Panc1 (cell line): ENCODE data around the gene INPP5A. TPM values are rescaled to one million over a fixed set of nuclear protein-coding genes. Genes with fewer than 3 reads are reported as not detected.

Source experiments
- ATAC-seq: fragments of 200-7000 bp; cut with Tn5 transposase; 2 replicates; pipeline ENCODE4 v1.9.1; 2020; ENCODE audit warnings: mild to moderate bottlenecking, moderate library complexity
- BruUV-seq: library from RNA; stranded (reverse); fragments of 400-500 nt; replicated peaks from 2 replicates; lab custom pipeline; 2021; lab: Mats Ljungman, UMichigan
- CTCF ChIA-PET: fragments of 300-600 bp; sonication (Branson Sonifier 250); formaldehyde crosslinking; loops from one replicate; lab custom pipeline; 2022; ENCODE audit warnings: antibody characterized with exemption; lab: Charles Lee
- POLR2A ChIA-PET: fragments of 300-600 bp; sonication (Branson Sonifier 250); formaldehyde crosslinking; loops from one replicate; lab custom pipeline; 2022; ENCODE audit warnings: antibody characterized with exemption; lab: Charles Lee
- DNase-seq: peaks from one replicate; pipeline ENCODE4 v3.0.0-alpha.2; 2010; ENCODE audit warnings: low read depth, low spot score
- H3K27ac ChIP-seq: 2 replicates; pipeline ENCODE4 v1.5.1; 2011; ENCODE audit warnings: mild to moderate bottlenecking, low read length, inconsistent platforms
- H3K27me3 ChIP-seq: fragments of 200-500 bp; sonication (Bioruptor generic); 2 replicates; pipeline ENCODE4 v1.6.0; 2014; ENCODE audit warnings: low read length, inconsistent platforms; ENCODE audit not compliant: control insufficient read depth, insufficient read depth
- H3K36me3 ChIP-seq: fragments of 200-500 bp; sonication (Bioruptor generic); 2 replicates; pipeline ENCODE4 v1.5.1; 2014; ENCODE audit warnings: inconsistent platforms, mild to moderate bottlenecking, low read length, moderate library complexity; ENCODE audit not compliant: control insufficient read depth, insufficient read depth
- H3K4me1 ChIP-seq: 2 replicates; pipeline ENCODE4 v1.5.1; 2011; ENCODE audit warnings: inconsistent platforms, mild to moderate bottlenecking, low read length, moderate library complexity; ENCODE audit not compliant: control insufficient read depth, insufficient read depth
- H3K4me3 ChIP-seq, 2 experiments: 2 replicates each; pipeline ENCODE4 v1.5.1; 2011 to 2012; ENCODE audit warnings: low read depth in 2 of 2, low read length in 2 of 2, mild to moderate bottlenecking in 2 of 2, inconsistent platforms in 1 of 2, moderate library complexity in 1 of 2
- H3K9me3 ChIP-seq: fragments of 200-500 bp; sonication (Bioruptor generic); 2 replicates; pipeline ENCODE4 v1.5.1; 2014; ENCODE audit warnings: low read depth, mild to moderate bottlenecking, inconsistent platforms, low read length, moderate library complexity; ENCODE audit not compliant: control insufficient read depth, insufficient read depth
- POLR2AphosphoS5 ChIP-seq: IDR thresholded peaks from 2 replicates; pipeline ENCODE4 v1.6.1; 2012; ENCODE audit warnings: mild to moderate bottlenecking, low read depth, low read length, moderate library complexity
- SIN3A ChIP-seq: IDR thresholded peaks from 2 replicates; pipeline ENCODE4 v1.6.1; 2012; ENCODE audit warnings: low read depth, mild to moderate bottlenecking, low read length, moderate library complexity, borderline replicate concordance; ENCODE audit not compliant: insufficient read depth
- TCF7L2 ChIP-seq: IDR thresholded peaks from 2 replicates; pipeline ENCODE4 v1.6.1; 2011; ENCODE audit warnings: mild to moderate bottlenecking, low read depth, low read length, inconsistent platforms
- in situ Hi-C: cut with HindIII; loops from 2 replicates; pipeline ENCODE4 v1.10.0; 2016; ENCODE audit warnings: low sequenced_read_pairs, low pct_unique_long_range_greater_than_20kb
- intact Hi-C: fragments of 100-400 bp; cut with micrococcal nuclease; formaldehyde crosslinking; loops from one replicate; pipeline ENCODE4 v1.10.0; 2022; ENCODE audit not compliant: unreplicated experiment
- total RNA-seq: library from RNA; stranded (reverse); gene quantifications from one replicate; pipeline ENCODE4 v1.2.1, GENCODE V29; 2021; ENCODE audit not compliant: unreplicated experiment
- TF ChIP-seq, protein P1 (sequence below), 2 experiments: IDR thresholded peaks; 2 replicates each; pipeline ENCODE4 v1.6.1; 2011 to 2012; ENCODE audit warnings: low read depth in 2 of 2, control low read depth in 1 of 2, low read length in 1 of 2, mild to moderate bottlenecking in 1 of 2, moderate library complexity in 1 of 2; ENCODE audit not compliant: insufficient read depth in 1 of 2
- TF ChIP-seq, protein P2 (sequence below): fragments of 450-650 bp; IDR thresholded peaks from 2 replicates; pipeline ENCODE4 v1.5.1; 2017; ENCODE audit warnings: mild to moderate bottlenecking

The INPP5A gene
- total RNA-seq, 1 experiment from 2014 or later: 60.0 TPM

DNA sequence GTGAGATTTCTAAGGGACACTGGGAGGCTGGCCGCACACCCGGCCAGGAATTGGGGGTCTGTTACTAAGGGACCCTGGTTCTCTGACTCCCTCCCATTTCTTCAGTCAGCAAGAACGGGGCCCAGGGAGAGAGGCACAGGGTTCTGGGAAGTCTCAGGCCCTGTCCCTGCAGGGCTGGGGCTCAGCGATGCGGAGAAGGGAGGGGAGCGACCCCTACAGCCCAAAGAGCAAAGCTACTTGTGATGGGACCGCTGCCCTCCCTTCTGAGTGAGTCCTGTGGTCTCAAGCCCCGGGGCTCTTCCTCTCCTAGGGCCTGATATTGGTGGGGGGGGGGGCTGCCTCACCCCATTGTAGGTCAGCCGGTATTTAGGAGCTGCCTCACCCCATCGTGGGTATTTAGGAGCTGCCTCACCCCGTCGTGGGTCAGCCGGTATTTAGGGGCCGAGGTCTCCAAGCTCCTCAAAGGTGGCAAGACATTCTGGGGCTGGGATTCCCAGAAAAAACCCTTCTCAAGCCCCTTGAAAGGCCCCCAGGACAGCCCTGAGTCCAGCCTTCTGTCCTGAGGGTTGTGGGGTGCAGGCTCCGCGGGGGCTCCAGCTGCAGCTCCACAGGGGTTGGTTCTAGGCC, 265.2 kb downstream of the INPP5A start:
- Histone ChIP-seq H3K36me3 (no peaks in the 10 kb centered on the region), H3K4me1 (no peaks in the 10 kb centered on the region), H3K9me3 (no peaks in the 10 kb centered on the region), H3K4me3 (no peak overlapping the region), H3K27me3 (no peaks in the 10 kb centered on the region), H3K27ac (no peak overlapping the region)
- ChIA-PET POLR2A (interaction anchor here (0.6 kb wide), 1 partner anchor 9 kb away, joined by 3 read pairs; no protein-coding TSS in a partner anchor), CTCF (interaction anchor here (0.6 kb wide), 1 partner anchor 9 kb away, joined by 4 read pairs; no protein-coding TSS in a partner anchor)
- intact Hi-C loops: no loop called here
- TF ChIP-seq, protein P1, sequence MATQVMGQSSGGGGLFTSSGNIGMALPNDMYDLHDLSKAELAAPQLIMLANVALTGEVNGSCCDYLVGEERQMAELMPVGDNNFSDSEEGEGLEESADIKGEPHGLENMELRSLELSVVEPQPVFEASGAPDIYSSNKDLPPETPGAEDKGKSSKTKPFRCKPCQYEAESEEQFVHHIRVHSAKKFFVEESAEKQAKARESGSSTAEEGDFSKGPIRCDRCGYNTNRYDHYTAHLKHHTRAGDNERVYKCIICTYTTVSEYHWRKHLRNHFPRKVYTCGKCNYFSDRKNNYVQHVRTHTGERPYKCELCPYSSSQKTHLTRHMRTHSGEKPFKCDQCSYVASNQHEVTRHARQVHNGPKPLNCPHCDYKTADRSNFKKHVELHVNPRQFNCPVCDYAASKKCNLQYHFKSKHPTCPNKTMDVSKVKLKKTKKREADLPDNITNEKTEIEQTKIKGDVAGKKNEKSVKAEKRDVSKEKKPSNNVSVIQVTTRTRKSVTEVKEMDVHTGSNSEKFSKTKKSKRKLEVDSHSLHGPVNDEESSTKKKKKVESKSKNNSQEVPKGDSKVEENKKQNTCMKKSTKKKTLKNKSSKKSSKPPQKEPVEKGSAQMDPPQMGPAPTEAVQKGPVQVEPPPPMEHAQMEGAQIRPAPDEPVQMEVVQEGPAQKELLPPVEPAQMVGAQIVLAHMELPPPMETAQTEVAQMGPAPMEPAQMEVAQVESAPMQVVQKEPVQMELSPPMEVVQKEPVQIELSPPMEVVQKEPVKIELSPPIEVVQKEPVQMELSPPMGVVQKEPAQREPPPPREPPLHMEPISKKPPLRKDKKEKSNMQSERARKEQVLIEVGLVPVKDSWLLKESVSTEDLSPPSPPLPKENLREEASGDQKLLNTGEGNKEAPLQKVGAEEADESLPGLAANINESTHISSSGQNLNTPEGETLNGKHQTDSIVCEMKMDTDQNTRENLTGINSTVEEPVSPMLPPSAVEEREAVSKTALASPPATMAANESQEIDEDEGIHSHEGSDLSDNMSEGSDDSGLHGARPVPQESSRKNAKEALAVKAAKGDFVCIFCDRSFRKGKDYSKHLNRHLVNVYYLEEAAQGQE (IDR thresholded peaks at IDR 0.05; ENCODE audit: insufficient read depth in 1 of 2, low read depth in 2 of 2, low read length in 1 of 2): no peak
- no peak for TF ChIP-seq POLR2AphosphoS5
- TF ChIP-seq TCF7L2: no peak
- no peak for TF ChIP-seq SIN3A
- TF ChIP-seq, protein P2, sequence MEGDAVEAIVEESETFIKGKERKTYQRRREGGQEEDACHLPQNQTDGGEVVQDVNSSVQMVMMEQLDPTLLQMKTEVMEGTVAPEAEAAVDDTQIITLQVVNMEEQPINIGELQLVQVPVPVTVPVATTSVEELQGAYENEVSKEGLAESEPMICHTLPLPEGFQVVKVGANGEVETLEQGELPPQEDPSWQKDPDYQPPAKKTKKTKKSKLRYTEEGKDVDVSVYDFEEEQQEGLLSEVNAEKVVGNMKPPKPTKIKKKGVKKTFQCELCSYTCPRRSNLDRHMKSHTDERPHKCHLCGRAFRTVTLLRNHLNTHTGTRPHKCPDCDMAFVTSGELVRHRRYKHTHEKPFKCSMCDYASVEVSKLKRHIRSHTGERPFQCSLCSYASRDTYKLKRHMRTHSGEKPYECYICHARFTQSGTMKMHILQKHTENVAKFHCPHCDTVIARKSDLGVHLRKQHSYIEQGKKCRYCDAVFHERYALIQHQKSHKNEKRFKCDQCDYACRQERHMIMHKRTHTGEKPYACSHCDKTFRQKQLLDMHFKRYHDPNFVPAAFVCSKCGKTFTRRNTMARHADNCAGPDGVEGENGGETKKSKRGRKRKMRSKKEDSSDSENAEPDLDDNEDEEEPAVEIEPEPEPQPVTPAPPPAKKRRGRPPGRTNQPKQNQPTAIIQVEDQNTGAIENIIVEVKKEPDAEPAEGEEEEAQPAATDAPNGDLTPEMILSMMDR: no peak
- no TSS peak for BruUV-seq
- DNase-seq: no peak
- in situ Hi-C loops: no loop called here
- no peak for ATAC-seq

DNA sequence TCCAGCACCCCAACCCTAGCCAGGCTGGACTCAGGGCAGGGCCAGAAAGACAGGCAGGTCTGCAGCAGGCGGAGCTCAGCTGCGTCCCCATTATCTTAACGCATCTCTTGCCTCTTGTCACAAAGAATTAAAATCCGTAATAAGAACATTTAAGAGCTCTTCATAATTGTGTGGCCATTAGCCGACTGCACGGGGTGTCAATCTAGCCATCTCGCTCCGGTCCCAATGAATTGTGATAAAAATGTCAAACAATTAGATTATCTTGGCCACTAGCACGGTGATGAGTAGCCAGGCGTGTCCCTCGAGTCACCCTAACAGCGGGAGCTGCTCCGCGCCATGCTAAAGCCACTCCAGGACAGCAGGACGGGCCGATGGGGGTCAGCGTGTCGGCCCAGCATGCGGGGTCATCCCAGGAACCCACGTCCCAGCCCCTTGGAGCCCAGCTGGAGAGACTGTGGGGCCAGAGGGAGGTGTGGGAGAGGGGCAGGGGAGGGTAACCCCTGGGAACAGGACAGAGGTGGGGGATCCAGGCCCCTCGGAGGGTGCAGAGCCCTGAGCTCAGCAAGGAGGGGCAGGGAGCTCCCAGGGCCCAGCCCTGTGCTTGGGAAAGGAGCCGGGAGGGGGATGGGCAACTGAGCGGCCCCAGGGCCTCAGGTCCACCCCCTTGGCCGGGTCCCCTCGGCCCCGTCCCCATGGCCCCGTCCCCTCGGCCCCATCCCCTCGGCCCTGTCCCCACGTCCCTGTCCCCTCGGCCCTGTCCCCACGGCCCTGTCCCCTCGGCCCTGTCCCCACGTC, 266.0 kb downstream of the INPP5A start:
- Histone ChIP-seq H3K27me3 (no peaks in the 10 kb centered on the region), H3K4me1 (no peaks in the 10 kb centered on the region), H3K27ac (no peak overlapping the region), H3K4me3 (no peak overlapping the region), H3K36me3 (no peaks in the 10 kb centered on the region), H3K9me3 (no peaks in the 10 kb centered on the region)
- ChIA-PET CTCF (no interaction called here), POLR2A (interaction anchor here (0.6 kb wide), 1 partner anchor 50 kb away, joined by 3 read pairs; no protein-coding TSS in a partner anchor)
- in situ Hi-C loops (no loop called here), intact Hi-C loops (no loop called here)
- no TSS peak for BruUV-seq
- TF ChIP-seq, protein P1 (IDR thresholded peaks at IDR 0.05; ENCODE audit: insufficient read depth in 1 of 2, low read depth in 2 of 2, low read length in 1 of 2): no peak
- TF ChIP-seq TCF7L2: no peak
- TF ChIP-seq SIN3A: no peak
- TF ChIP-seq, protein P2: no peak
- TF ChIP-seq POLR2AphosphoS5: no peak
- DNase-seq (no peak), ATAC-seq (no peak)
